Stimulated activated CD4-positive, alpha-beta T cell treated with anti-CD3 and anti-CD28 coated beads, TNF-alpha, amount 100 ng/mL, for 1 hour (primary cell): ENCODE results near the gene RAP1GAP2.

Experiments used
- DNase-seq, 3 donors: peaks; one replicate each; pipeline ENCODE4 v3.0.0-alpha.2; 2020; ENCODE audit warnings: low read depth in 3 of 3, low spot score in 1 of 3

The RAP1GAP2 gene

DNA sequence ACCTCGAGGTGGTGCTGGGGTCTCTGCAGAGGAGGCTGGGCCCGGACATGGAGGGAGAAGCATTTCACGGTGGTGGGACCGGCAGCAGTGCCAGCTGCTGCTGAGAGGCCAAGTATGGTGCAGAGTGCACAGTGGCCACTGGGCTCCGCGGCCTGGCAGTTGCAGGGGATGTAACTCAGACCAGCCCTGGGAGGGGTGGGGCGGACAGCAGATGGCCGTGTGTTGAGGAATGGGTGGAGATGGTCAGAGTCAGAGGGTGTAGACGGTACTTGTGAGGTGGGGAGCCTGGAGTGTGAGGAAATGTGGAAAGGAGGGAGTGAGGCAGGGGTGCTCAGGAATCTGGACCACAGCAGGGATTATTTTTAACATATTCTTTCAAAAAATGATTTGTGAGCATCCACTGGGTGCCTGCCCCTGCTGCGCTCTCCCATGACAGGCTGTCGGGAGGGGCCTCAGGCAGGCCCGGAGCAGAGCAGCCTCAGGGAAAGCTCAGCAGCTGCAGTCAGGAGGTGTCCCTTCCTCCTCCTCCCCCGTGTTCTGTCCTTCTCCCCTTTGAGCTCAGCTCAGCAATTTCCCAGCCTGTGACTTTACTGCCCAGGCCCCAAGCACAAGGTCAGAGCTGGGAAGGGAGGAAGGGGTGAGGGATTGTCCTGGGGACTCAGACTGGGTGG, 113.1 kb downstream of the RAP1GAP2 start:
- no peak for DNase-seq

DNA sequence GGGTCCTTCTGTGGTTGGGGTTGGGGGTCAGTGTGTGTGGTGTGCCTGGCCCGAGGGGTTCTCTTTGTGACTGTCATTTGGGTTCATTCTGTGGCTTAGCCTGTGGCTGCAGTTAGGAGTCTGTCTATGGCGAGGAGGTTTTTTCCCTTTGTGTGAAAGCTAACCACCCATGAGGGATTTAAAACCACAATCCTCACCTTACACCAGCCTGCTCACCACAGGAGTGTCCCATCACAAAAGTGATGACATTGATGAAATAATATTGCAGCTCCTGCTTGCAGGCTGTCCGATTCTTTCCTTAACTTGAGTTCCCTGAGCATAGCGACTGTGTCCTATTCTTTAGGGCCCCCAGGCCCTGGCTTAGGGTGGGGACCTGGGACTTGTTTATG, 113.6 kb downstream of the RAP1GAP2 start:
- no peak for DNase-seq

DNA sequence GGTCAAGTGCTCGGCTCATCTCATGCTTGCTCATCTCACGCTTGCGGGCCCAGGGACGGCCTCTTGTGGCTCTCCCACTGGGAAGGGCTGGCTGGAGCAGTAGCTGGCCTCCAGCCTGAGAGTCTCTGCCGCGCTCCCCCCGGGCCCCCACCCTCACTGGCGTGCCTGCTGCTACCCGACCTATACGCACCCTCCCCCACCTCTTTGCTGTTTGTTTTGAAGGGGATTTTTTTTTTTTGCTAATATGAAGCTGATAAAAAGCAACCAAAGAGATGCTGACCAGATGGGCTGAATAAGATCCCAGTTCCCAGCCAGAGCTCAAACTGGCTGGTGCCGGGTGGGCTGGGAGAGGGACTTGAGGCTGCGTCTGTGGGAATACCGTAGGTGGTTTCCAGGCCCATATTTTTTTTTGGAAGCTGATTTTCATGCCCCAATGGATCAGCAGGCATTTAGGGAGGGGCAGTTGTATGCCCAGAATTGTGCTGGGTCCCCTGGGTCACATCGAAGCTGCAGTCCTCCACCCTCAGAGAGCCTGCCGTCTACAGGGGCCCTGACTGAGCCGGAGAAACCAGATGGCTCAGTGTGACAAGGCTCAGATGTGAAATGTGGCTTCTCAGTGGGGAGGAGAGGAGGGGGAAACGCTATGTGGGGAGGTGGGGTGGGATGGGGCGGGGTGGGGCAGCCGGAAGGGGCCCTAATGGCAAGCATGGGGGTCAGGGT, 115.0 kb downstream of the RAP1GAP2 start:
- no peak for DNase-seq

DNA sequence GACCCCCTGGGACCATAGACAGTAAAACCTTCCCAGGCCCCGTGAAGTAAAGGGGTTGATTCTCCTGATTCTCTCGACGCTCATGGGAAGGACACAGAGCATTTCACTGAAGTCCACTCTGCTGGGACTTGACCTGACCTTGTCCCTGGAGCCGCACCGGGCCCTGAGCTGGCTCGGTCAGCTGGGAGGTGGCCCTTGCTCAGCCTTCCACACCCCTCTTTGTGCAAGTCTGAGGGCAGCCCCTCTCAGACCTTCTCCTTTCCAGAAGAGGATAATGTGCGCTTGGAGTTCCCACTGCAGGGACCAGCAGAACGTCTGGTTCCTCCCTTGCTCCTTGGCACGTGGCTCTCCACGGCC, 115.5 kb downstream of the RAP1GAP2 start:
- DNase-seq, result no peak

DNA sequence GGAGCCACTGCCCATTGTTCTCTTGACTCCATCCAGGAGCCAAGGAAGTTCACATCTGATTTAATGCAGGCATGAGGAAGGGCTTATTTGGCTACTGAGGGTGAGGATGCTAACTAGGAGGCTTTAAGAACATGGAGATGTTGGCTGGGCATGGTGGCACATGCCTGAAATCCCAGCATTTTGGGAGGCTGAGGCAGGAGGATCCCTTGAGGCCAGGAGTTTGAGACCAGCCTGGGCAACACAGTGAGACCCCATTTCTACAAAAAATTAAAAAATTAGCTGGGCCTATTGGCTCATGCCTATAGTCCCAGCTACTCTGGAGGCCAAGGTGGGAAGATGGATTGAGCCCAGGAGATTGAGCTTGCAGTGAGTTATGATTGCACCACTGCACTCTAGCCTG, 116.5 kb downstream of the RAP1GAP2 start:
- no peak for DNase-seq

DNA sequence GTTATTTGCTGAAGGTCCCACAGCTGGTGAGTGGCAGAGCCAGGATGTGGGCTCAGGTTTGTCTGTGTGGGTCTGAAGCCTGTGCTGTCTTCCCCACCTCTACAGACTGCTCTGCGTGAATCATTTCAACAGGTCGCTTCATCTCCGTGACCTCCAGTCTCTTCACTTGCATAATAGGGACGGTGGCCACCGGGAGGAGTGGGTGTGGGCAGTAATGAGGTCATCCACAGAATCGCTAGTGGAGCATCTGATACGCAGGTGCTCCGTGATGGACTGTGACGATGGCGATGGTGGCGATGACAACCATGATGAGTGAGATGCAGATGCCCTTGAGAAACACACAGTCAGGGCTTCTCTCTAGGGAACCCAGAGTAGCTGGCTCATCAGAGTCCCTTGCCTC, 120.2 kb downstream of the RAP1GAP2 start:
- DNase-seq, result no peak

DNA sequence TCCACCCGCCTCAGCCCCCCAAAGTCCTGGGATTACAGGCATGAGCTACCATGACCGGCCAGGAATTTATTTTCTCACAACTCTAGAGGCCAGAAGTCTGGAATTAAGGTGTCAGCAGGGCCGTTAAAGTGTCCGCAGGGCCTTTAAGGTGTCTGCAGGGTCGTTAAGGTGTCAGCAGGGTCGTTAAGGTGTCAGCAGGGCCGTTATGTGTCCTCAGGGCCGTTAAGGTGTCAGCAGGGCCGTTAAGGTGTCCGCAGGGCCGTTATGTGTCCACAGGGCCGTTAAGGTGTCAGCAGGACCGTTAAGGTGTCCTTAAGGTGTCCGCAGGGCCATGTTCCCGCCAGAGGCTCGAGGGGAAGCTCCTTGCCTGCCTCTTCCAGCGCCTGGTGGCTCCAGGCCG, 125.2 kb downstream of the RAP1GAP2 start:
- DNase-seq, result no peak

DNA sequence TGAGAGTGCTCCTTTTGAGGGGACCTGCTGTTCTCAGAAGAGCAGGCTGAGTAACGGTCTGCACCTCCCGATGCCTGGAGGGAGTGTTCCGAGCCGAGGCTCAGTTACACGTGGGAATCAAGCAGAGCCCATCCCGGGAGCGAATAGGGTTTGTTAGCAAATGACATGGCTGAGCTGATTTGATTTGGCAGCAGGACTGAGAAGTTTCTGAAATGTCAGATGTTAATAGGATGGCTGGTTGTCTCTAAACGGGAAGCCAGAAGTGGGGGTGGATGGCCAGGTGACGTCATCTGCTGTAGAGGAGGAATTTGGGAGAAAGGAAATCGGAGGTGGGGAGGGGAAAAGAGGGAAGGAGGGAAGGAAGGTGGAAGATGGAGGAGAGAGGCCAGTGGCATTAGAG, 128.0 kb downstream of the RAP1GAP2 start:
- DNase-seq, result no peak

DNA sequence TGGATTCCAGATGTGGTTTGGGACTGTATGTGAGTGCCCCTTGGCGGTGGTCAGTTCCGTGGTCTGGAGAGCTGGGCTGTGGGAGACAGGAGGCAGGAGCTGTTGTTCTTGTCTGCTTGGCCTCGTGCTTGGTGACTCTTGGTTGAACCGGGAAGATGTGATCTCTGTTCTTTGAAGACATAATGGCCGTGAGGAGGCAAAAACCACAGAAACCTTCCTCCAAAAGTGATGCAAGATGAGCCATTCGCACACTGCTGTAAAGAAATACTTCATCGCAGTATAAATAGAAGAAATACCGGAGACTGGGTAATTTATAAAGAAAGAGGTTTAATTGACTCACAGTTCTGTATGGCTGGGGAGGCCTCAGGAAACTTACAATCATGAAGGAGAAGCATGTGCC, 128.8 kb downstream of the RAP1GAP2 start:
- DNase-seq, result no peak

DNA sequence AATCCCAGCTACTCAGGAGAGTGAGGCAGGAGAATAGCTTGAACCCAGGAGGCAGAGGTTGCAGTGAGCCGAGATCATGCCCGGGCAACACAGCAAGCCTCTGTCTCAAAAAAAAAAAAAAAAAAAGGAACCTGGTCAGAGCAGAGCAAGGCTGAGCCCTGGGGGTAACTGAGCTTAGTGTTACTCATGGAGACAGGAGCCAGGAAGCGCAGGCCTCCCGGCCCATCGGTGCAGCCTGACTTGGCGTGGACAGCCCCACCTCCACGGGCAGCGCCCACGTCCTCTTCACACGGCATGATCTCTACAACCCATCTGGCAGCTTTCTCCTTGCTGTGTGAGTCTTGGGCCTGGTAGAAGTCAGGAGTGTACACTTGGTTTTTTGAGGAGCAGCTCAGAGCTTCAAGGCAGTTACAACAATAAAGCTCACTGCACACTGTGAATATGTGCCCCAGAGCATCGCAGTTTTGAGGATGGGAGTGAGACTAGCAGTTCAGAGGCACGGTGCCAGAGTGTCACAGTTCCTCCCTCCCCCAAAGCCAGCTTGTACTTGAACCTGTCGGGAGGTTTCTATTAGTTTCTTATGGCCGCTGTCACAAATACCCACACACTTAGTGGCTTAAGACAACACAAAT, 129.9 kb downstream of the RAP1GAP2 start:
- no peak for DNase-seq

DNA sequence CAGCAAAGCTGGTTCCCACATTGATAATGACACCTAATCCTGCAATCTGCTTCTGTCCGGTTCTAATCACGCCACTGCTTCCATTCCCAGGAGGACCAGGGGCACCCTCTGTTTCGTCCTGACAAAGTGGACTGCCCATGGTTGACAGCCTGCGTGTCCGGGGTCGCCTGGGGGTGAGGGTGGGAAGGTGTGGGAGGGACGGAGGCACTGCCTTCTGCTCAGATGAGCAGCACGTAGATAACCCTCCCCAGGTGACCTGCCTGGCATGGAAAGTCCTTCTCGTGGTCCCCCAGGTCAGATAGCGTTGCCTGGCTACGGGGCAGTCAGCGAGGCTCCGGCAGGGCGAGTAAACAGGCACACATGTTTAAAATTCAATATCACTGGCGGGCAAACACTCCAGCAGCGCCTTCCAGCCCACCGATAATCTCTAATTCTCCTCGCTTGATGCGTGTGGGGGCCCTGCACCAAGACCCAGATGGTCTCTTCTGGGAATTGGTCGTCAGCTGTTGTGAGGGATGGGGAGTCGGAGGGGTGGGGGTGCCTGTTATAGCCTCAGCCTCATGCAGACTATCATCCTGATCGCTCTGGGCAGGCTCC, 132.2 kb downstream of the RAP1GAP2 start:
- DNase-seq, result no peak

DNA sequence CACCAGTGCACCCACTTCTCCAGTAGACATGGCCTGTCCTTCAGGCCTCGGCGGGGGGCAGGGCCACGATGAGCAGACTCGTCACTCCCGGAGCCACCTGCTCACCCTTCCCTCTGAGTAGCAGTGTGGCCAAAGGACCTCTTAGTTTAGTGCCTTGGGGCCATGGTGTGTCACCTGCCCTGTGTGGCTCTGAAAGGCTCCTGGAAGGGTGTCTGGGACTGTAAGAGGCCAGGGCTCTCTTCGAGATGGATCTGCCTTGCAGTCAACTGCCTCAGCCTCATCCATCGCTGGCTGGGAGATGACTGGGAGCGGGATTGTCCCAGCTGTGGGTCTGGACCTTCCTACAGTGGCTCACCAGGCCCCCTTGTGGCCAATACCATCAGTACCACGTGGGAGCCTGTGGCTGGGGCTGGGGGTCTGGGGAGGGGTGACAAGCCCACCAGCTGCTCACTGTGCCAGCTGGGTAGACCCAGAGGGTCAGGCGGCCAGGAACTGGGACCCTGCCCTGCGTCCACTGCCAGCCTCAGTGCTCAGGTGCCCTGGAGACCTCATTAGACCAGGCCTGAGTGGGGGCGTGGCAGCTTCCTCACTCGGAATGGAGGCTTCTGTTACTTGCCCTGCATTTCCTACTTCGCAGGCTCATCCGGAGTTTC, 133.8 kb downstream of the RAP1GAP2 start:
- DNase-seq, result peak in 1 of 3 donors; percentile 12

DNA sequence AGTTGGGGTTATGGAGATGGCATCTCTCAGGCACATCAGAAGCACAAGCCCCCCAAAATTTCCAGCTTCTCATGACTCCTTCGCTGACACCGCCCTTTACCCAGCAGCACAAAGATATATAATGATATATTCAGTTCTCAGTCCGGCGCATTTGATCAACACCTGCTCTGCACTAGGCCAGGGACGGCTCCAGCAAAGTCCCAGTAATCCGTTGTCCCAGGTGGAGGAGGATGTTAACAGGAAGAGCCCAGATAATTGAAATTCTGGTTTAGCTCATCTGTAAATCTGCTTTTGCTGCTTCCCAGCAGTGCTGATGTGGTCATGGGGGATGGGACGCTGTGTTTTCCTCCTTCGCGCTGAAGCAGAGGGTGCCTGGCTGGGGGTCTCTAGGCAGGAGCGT, 135.6 kb downstream of the RAP1GAP2 start:
- no peak for DNase-seq

DNA sequence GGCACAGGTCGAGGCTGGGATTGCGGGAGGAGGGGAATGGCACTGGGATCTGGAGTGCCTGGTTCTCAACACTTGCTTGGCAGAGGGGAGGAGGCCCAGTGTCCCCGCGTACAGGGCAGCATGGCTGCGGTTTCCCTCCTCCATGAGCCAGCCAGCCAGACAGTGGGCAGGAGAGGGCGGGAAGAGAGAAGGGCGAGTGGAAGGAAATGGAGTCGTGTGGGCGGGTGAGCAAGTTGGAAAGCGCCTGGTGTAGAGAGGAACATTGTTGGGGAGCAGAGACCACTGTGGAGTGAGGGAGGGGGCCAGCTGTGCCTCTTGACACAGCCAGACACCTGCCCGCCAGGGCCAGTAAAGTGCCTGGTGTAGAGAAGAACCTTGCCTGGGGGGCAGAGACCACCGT, 136.7 kb downstream of the RAP1GAP2 start:
- DNase-seq, result no peak

DNA sequence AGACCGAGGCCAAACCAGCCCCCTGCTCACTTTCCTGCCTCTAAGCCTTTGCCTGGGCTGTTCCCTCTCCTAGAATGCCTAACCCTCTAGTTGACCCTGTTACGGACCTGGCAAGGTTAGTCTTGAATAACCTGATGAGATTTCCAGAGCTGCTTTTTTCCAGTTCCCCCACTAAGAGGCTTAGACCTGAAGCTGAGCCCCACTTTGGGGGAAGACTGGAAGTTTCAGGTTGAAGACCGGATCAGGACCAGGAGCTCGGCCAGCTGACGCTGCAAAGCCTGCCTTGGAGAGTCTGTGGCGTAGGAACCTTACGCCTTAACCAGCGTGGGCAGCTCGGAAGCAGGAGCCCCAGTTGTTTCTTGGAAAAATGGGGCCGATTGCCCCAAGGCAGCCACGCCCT, 137.4 kb downstream of the RAP1GAP2 start:
- no peak for DNase-seq

DNA sequence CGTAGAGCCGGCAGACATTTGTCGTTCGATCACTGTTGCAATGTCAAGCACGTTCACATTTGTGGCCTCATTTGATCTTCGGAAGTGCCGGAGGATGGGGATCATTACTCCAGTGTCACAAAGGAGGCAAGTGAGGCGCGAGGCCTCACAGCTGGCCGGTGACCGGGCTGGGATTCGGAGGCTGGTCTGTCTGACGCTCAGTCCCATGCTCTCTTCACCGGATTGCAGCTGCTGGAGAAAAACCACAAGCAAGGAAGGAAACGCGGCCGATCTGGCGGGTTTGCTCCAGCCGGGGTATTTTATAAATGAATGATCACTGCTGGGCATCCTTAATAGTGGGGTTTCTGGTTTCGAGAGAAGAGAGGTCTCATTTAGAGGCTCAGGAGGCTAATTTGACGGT, 139.4 kb downstream of the RAP1GAP2 start:
- no peak for DNase-seq

DNA sequence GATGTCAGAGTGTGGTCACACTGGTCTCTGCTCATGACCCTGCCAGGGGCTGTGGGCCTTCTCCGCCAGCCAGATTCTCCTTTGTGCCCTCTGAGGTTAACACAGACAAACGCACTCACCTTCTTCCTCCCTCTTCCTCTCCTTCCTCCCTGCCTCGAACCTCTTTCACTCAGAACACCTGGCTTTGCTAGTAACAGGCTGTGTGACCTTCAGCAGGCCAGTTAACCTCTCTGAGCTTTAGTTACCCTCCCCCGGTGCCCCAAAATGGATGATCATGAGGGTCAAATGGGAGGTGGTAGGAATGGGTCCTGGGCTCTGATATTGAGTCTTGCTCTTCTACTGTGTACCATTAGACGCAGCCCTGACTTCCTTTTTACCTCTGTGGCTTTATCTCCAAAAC, 140.1 kb downstream of the RAP1GAP2 start:
- no peak for DNase-seq

DNA sequence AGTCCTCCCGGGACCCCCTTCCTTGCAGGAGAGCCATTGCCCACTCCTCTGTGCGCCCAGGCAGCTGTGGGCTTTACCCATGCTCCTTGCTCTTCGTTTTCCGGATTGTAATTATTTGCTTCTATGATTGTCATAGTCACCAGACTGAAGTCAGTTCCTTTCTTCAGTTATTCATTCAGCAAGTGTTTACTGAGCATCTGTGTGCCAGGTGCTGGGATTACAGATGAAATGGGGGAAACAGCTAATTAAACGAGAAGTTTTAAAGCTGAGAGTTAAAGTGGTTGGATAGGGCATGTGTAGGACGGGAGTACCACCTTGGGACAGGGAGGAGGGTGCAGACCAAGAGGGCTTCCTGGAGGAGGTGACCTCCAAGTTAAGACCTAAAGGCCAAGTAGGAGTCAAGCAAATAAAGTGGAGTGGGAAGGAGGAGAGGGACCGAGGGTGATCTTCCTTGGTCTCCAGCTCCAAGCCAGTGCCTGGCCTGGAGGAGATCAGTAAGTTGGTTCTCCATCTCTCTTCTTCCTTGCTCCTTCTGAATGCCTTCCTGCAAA, 140.6 kb downstream of the RAP1GAP2 start:
- no peak for DNase-seq

DNA sequence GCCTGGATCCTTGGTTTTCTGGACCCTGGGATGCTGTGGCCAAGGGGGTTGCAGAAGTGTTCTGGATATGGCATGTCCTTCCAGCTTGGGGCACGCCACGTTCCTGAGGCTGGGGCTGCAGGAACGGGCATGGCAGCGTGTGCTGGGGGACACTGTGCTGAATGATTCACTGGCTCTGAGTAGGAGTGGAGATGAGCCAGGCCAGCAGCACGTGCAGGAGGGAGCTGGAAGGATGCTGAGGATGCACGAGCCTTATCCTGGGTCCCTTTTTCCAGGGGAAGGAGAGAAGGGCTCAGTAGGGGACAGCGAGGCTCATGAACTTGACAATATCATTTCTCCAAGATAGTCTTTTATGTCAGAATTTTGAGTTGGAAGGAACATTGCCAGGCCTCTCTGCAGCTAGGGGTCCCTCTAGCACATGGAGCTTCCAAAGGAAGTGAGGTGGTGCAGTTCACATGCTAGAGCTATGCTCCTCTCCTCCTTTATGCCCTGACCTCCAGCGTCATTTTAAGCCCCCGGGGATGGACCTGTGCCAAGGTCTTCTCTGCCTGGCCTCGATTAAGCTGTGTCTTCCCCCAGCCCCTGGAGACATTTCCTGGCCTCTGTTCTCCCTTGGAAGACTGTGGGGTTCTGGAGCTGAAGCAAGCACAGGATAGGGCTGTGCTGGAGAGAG, 141.2 kb downstream of the RAP1GAP2 start:
- no peak for DNase-seq

DNA sequence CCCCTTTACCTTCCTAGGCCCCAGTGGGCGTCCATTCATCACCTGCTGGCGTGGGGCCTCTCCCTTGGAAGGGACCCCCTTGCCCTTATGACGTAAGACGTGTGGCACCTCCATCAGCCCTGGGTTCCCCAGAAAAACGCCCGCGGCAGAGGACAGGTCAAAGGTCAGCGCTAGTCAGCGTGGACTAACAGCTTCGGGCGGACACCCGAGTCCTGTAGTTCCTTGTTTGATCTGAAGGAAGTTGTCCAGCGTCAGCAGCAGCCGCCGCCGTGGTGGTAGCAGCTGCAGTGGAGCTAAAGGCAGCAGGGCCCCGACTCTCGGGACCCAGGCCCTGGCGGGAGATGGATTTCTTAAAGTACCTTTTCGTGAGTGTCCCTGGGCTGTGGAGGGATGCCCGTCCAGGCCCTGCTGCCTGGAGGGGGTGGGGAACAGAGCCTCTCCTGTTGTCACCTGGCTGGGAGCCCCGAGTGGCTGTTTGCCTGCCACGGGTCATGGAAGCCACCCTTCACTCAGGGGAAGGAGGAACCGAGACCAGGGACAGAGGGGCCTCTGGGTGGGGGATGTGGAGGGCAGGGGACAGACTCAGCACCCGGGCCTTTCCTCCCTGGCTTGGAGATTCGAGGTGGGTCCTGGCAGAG, 143.6 kb downstream of the RAP1GAP2 start:
- DNase-seq, result no peak
